Prostate gland (tissue), 2 donors: ENCODE results near the gene GABBR2. TPM values are rescaled to one million over a fixed set of nuclear protein-coding genes. Genes with fewer than 3 reads are reported as not detected.

Experiments
- DNase-seq: peaks from one replicate; pipeline ENCODE4 v3.0.0-alpha.2; 2019; ENCODE audit warnings: low spot score
- H3K27ac ChIP-seq, 2 donors: fragments of 200-600 bp; sonication (generic); 2 replicates each; pipeline ENCODE4 v1.5.1; 2017 to 2019
- H3K27me3 ChIP-seq: fragments of 200-600 bp; sonication (generic); replicated peaks from 2 replicates; pipeline ENCODE4 v1.5.1; 2019; ENCODE audit not compliant: insufficient read depth
- H3K36me3 ChIP-seq, 2 donors: fragments of 200-600 bp; sonication (generic); 1 replicate in 1 of 2; 2 replicates in 1 of 2; pipeline versions ENCODE4 v1.5.1 to v1.8.1; 2017 to 2019
- H3K4me1 ChIP-seq: fragments of 200-600 bp; sonication (generic); replicated peaks from 2 replicates; pipeline ENCODE4 v1.5.1; 2019
- H3K4me3 ChIP-seq, 2 donors: fragments of 200-600 bp; sonication (generic); 2 replicates each; pipeline ENCODE4 v1.5.1; 2017 to 2019
- H3K9me3 ChIP-seq: fragments of 200-600 bp; sonication (generic); 2 replicates; pipeline ENCODE4 v1.5.1; 2017
- CTCF ChIP-seq, 4 experiments: fragments of 200-600 bp in 2 of 4; fragments of 450-650 bp in 2 of 4; sonication (generic) in 2 of 4; IDR thresholded peaks; 1 replicate in 3 of 4; 2 replicates in 1 of 4; pipeline ENCODE4 v1.5.1; 2016 to 2019; ENCODE audit warnings: antibody characterized with exemption in 4 of 4, mild to moderate bottlenecking in 2 of 4, moderate library complexity in 2 of 4
- POLR2A ChIP-seq: fragments of 450-650 bp; IDR thresholded peaks from one replicate; pipeline ENCODE4 v1.6.1; 2016; ENCODE audit warnings: antibody characterized with exemption, mild to moderate bottlenecking
- POLR2AphosphoS5 ChIP-seq: sonication (generic); formaldehyde crosslinking; IDR thresholded peaks from one replicate; pipeline ENCODE4 v1.6.1; 2017; ENCODE audit warnings: antibody characterized with exemption
- WGBS: methylation state at CpG from one replicate; pipeline ENCODE4 v1.1.5; 2018; 5-methylcytosine and 5-hydroxymethylcytosine counted together
- intact Hi-C: fragments of 100-400 bp; cut with DNase I; formaldehyde crosslinking; loops from one replicate; pipeline ENCODE4 v1.14.2; 2022
- total RNA-seq, 2 donors: library from RNA; depleted of rRNA; stranded (reverse); fragments of >200 nt; gene quantifications; one replicate each; pipeline ENCODE4 v1.1.0, GENCODE V29; 2016

Gene GABBR2
- total RNA-seq, 2 donors from 2014 or later = 0.97 TPM; not detected in 1

- H3K4me1 ChIP-seq = no peaks in the 10 kb centered on the region
- intact Hi-C loops = no loop called here
- H3K27me3 ChIP-seq = no peaks in the 10 kb centered on the region
- H3K9me3 ChIP-seq = no peaks in the 10 kb centered on the region
- no peak for DNase-seq
- no peaks in the 10 kb centered on the region for H3K36me3 ChIP-seq
- no peak overlapping the region for H3K4me3 ChIP-seq
- WGBS = 41% methylated on average over 6 of the region's 6 CpGs
- no peak overlapping the region for H3K27ac ChIP-seq
- TF ChIP-seq CTCF (IDR thresholded peaks at IDR 0.05) = no peak
- TF ChIP-seq POLR2AphosphoS5 = no peak
- no peak for TF ChIP-seq POLR2A
Observed at GRCh38 chr9:98654247-98654646, 54.5 kb downstream of the GABBR2 start.

DNA sequence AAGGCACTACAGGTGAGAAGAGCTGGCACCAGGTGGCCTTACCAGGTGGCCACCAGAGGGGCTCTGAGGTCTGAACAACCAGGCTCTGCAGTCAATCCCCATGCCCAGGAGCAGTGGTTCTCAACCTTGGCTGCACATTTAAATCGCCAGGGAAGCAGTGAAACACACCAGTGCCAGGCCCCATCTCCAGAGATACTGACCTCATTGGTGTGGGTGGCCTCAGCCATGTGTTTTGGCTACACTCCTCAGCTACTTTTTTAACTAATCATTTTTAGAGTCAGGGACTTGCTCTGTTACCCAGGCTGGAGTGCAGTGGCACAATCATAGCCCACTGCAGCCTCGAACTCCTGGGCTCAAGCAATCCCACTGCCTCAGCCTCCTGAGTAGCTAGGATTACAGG is 56.0 kb downstream of the GABBR2 start:
- DNase-seq = no peak
- Histone ChIP-seq H3K27ac (no peak overlapping the region), H3K4me3 (no peak overlapping the region), H3K36me3 (no peaks in the 10 kb centered on the region), H3K27me3 (no peaks in the 10 kb centered on the region), H3K4me1 (no peaks in the 10 kb centered on the region), H3K9me3 (no peaks in the 10 kb centered on the region)
- WGBS = 94% methylated on average over 2 of the region's 2 CpGs
- TF ChIP-seq POLR2A = no peak
- no peak for TF ChIP-seq CTCF (IDR thresholded peaks at IDR 0.05)
- no peak for TF ChIP-seq POLR2AphosphoS5
- intact Hi-C loops = no loop called here

DNA sequence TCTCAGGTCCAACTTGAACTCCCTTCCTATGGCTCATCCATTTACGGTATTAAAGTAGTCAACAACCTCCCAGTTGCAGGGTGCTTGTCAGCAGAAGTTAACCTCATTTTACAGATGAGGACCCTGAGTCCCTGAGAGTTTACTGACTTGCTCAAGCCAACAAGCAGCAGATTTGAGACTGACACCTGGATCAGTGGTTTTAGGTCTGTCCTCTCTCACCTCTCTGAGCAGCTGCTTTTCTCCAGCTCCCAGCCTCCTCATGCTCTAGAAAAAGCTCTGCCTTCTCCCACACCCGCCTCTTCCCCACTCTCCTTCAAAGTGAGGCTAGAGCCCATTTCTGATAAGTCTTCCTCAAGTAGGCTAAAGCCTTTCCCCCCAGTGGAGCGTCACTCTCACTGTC is 56.4 kb downstream of the GABBR2 start:
- Histone ChIP-seq H3K9me3 (no peaks in the 10 kb centered on the region), H3K36me3 (no peaks in the 10 kb centered on the region), H3K27me3 (no peaks in the 10 kb centered on the region), H3K4me1 (no peaks in the 10 kb centered on the region), H3K27ac (no peak overlapping the region), H3K4me3 (no peak overlapping the region)
- no peak for DNase-seq
- WGBS = 83% methylated on average over 3 of the region's 3 CpGs
- TF ChIP-seq CTCF (IDR thresholded peaks at IDR 0.05) (no peak), POLR2AphosphoS5 (no peak), POLR2A (no peak)
- intact Hi-C loops = no loop called here

DNA sequence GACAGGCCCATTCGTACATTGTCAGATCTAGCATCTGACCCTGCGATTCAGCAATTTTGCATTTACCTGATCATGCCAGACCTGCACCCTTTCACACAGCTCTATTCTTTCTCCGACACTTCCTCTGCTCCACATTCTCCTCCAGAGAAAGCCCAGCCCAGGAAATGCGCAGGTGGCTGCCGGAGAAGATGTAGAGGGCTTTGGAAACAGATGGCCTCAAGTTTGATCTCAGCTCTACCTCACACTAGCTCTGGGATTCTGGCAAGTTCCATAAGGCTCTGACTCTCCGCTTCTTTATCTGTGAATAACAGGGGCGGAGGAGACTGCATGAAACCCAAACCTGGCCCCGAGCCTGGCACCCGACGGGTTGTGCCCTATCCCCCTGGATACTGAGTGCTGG is 61.5 kb downstream of the GABBR2 start:
- no peak overlapping the region for H3K4me3 ChIP-seq
- no peaks in the 10 kb centered on the region for H3K36me3 ChIP-seq
- H3K9me3 ChIP-seq = no peaks in the 10 kb centered on the region
- no peaks in the 10 kb centered on the region for H3K4me1 ChIP-seq
- no peaks in the 10 kb centered on the region for H3K27me3 ChIP-seq
- WGBS = 85% methylated on average over 10 of the region's 10 CpGs
- TF ChIP-seq POLR2A (no peak), CTCF (IDR thresholded peaks at IDR 0.05) (no peak), POLR2AphosphoS5 (no peak)
- intact Hi-C loops = no loop called here
- H3K27ac ChIP-seq = no peak overlapping the region
- DNase-seq = no peak

DNA sequence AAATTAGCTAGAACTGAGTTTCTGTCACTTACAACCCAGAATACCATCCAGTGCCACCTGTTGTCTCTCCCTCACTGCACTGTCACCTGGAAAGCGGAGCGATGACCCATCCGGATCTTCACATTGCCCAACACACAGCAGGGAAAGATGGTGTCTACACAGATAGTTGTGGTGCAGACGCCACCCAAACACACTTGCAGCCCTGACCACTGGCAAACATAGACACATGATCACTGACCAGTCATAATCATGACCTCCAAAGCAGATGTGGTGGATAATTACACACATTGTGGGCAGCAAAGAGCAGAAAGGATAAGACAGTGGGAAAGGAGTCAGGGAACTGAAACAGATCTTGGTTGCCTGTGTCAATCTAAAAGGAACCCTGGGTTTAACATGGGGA is 64.7 kb downstream of the GABBR2 start:
- Histone ChIP-seq H3K27ac (no peak overlapping the region), H3K4me1 (no peaks in the 10 kb centered on the region), H3K36me3 (no peaks in the 10 kb centered on the region), H3K4me3 (no peak overlapping the region), H3K9me3 (no peaks in the 10 kb centered on the region), H3K27me3 (no peaks in the 10 kb centered on the region)
- intact Hi-C loops = no loop called here
- TF ChIP-seq POLR2AphosphoS5 (no peak), CTCF (IDR thresholded peaks at IDR 0.05) (no peak), POLR2A (no peak)
- 86% methylated on average over 4 of the region's 4 CpGs for WGBS
- DNase-seq = no peak
